ENCODE results near the gene ULK3.

DNA sequence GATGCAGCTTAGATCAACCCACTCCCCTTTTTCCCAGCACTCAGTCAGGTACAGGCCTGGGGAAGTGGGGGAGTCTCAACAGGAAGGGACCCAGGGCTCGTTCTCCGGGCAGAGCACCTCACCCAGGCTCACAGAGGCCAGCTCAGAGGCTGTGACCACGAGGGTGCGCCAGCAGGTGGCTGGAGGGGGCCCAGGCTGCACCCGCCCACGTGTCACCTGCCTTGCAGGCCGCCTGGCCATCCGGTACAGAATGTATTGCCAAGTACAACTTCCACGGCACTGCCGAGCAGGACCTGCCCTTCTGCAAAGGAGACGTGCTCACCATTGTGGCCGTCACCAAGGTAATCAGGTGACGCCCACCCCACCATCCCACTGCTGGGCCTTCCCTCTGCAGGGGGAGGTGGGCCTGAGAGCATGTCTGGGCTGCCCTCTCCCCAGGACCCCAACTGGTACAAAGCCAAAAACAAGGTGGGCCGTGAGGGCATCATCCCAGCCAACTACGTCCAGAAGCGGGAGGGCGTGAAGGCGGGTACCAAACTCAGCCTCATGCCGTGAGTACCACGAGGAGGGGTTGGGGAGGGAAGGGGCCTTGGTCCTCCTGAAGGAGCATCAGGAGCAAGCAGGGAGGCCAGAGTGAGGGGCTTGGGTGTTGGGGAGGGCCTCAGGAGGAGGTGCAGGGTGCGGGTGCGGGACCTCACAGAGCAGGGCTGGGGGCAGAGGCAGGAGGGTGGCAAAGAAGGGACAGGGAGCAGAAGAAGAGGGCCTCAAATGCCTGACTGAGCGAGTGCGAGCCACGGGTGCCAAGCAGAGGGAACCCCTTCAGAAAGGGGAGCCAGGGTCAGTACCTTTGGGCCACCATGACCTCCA is 44.3 kb downstream of the ULK3 start:
- TF ChIP-seq EGR1 (IDR thresholded peaks at IDR 0.05; ENCODE audit: low read depth) (no peak), SIN3A (IDR thresholded peaks at IDR 0.05; ENCODE audit: low read depth) (no peak), POLR2AphosphoS5 (IDR thresholded peaks at IDR 0.05; ENCODE audit: low read depth, low read length) (no peak), POLR2A (IDR thresholded peaks at IDR 0.05; ENCODE audit: borderline replicate concordance, extremely low read depth, insufficient read depth, insufficient read length) (no peak), ZFX (IDR thresholded peaks at IDR 0.05) (no peak), SP1 (IDR thresholded peaks at IDR 0.05; ENCODE audit: low read depth) (no peak), JUND (IDR thresholded peaks at IDR 0.05) (no peak), EZH2phosphoT487 (IDR thresholded peaks at IDR 0.05; ENCODE audit: borderline replicate concordance) (no peak), TCF7L2 (IDR thresholded peaks at IDR 0.05; ENCODE audit: borderline replicate concordance, extremely low read depth, insufficient read depth, insufficient read length) (no peak)
- TF ChIP-seq, protein P1, sequence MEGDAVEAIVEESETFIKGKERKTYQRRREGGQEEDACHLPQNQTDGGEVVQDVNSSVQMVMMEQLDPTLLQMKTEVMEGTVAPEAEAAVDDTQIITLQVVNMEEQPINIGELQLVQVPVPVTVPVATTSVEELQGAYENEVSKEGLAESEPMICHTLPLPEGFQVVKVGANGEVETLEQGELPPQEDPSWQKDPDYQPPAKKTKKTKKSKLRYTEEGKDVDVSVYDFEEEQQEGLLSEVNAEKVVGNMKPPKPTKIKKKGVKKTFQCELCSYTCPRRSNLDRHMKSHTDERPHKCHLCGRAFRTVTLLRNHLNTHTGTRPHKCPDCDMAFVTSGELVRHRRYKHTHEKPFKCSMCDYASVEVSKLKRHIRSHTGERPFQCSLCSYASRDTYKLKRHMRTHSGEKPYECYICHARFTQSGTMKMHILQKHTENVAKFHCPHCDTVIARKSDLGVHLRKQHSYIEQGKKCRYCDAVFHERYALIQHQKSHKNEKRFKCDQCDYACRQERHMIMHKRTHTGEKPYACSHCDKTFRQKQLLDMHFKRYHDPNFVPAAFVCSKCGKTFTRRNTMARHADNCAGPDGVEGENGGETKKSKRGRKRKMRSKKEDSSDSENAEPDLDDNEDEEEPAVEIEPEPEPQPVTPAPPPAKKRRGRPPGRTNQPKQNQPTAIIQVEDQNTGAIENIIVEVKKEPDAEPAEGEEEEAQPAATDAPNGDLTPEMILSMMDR (IDR thresholded peaks at IDR 0.05 in 2 of 3, conservative IDR thresholded peaks at IDR 0.05 in 1 of 3; ENCODE audit: borderline replicate concordance in 1 of 3, insufficient read depth in 1 of 3, low read depth in 2 of 3, low read length in 2 of 3): no peak
